K562 (cell line): ENCODE results near the gene RNF212B. TPM values are rescaled to one million over a fixed set of nuclear protein-coding genes. Genes with fewer than 3 reads are reported as not detected.

Experiments used
- ATAC-seq: fragments of 200-7000 bp; cut with Tn5 transposase; 3 replicates; pipeline ENCODE4 v1.9.1; 2020; ENCODE audit warnings: moderate library complexity
- BruUV-seq: library from RNA; stranded (reverse); fragments of 400-500 nt; replicated peaks from 2 replicates; lab custom pipeline; 2021; lab: Mats Ljungman, UMichigan
- CTCF ChIA-PET: fragments of 300-600 bp; formaldehyde crosslinking; extraction: SDS; loops from one replicate; lab custom pipeline; 2021; ENCODE audit warnings: low intra/inter-chr PET ratio; lab: Yijun Ruan, JAX
- POLR2A ChIA-PET: fragments of 300-600, 350-650 bp; sonication (Branson Sonifier 250); formaldehyde crosslinking; extraction: SDS; loops from one replicate; lab custom pipeline; 2021; ENCODE audit warnings: antibody characterized with exemption, inconsistent platforms; lab: Yijun Ruan, JAX
- DNase-seq, 4 experiments: peaks; one replicate each; pipeline versions ENCODE4 v3.0.0 to v3.0.0-alpha.2; 2011 to 2018; ENCODE audit warnings: low spot score in 3 of 4, mixed read lengths in 3 of 4; ENCODE audit errors: extremely low read depth in 1 of 4
- FAIRE-seq: peaks from 2 replicates; lab custom pipeline; 2011; peaks lifted over from hg19 to GRCh38; lab: Jason Lieb, UNC
- H2AFZ ChIP-seq: 2 replicates; pipeline ENCODE4 v1.6.0; 2011; ENCODE audit warnings: low read depth, low read length, control low read depth, inconsistent platforms
- H3K27ac ChIP-seq: fragments of 200-600 bp; 3 replicates; pipeline ENCODE4 v1.8.0; 2011; ENCODE audit warnings: low read depth, mild to moderate bottlenecking, control low read depth, inconsistent platforms, low read length, moderate library complexity, mixed read lengths; ENCODE audit errors: extremely low read depth
- H3K27me3 ChIP-seq, 2 experiments: fragments of 300-600 bp in 1 of 2; 2 replicates in 1 of 2; 3 replicates in 1 of 2; pipeline versions ENCODE4 v1.6.0 to v1.8.0; 2011; ENCODE audit warnings: inconsistent platforms in 2 of 2, low read length in 2 of 2, mild to moderate bottlenecking in 1 of 2, mixed read lengths in 1 of 2, moderate library complexity in 1 of 2; ENCODE audit not compliant: control insufficient read depth in 2 of 2, insufficient read depth in 2 of 2
- H3K36me3 ChIP-seq: fragments of 300-600 bp; 3 replicates; pipeline ENCODE4 v1.8.0; 2011; ENCODE audit warnings: mild to moderate bottlenecking, low read length, inconsistent platforms; ENCODE audit not compliant: control insufficient read depth, insufficient read depth
- H3K4me1 ChIP-seq, 2 experiments: fragments of 200-600 bp in 1 of 2; replicated peaks in 1 of 2; 2 replicates in 1 of 2; 3 replicates in 1 of 2; pipeline versions ENCODE4 v1.5.1 to v1.8.0; 2011; ENCODE audit warnings: inconsistent platforms in 2 of 2, low read length in 2 of 2, mild to moderate bottlenecking in 1 of 2, mixed read lengths in 1 of 2, moderate library complexity in 1 of 2; ENCODE audit not compliant: control insufficient read depth in 2 of 2, insufficient read depth in 2 of 2
- H3K4me2 ChIP-seq: 2 replicates; pipeline ENCODE4 v1.6.1; 2011; ENCODE audit warnings: low read length, control low read depth, inconsistent platforms, mixed read lengths; ENCODE audit not compliant: insufficient read depth
- H3K4me3 ChIP-seq: fragments of 200-600 bp; sonication (generic), shearing (Covaris generic); 2 replicates; pipeline ENCODE4 v1.5.1; 2016; ENCODE audit warnings: control low read depth, inconsistent platforms
- H3K79me2 ChIP-seq: fragments of 200-600 bp; 3 replicates; pipeline ENCODE4 v1.8.0; 2011; ENCODE audit warnings: low read length, inconsistent platforms; ENCODE audit not compliant: control insufficient read depth, insufficient read depth
- H3K9ac ChIP-seq, 2 experiments: 2 replicates each; pipeline versions ENCODE4 v1.6.0 to v1.6.1; 2011; ENCODE audit warnings: low read depth in 2 of 2, low read length in 2 of 2, control low read depth in 1 of 2, inconsistent platforms in 1 of 2, mild to moderate bottlenecking in 1 of 2, mixed read lengths in 1 of 2; ENCODE audit not compliant: insufficient read depth in 1 of 2
- H3K9me1 ChIP-seq: one replicate; pipeline ENCODE4 v1.6.0; 2011; ENCODE audit warnings: inconsistent platforms, mild to moderate bottlenecking, low read length, moderate library complexity; ENCODE audit not compliant: control insufficient read depth, insufficient read depth
- H3K9me3 ChIP-seq: replicated peaks from 2 replicates; pipeline ENCODE4 v1.5.1; 2011; ENCODE audit warnings: low read depth, low read length, inconsistent platforms; ENCODE audit not compliant: control insufficient read depth, insufficient read depth
- H4K20me1 ChIP-seq: replicated peaks from 2 replicates; pipeline ENCODE4 v1.6.1; 2011; ENCODE audit warnings: low read length, inconsistent platforms, mixed read lengths; ENCODE audit not compliant: control insufficient read depth, insufficient read depth
- ARNT ChIP-seq, 2 experiments: fragments of 450-650 bp; IDR thresholded peaks; 2 replicates each; pipeline ENCODE4 v1.6.1; 2016; ENCODE audit warnings: mild to moderate bottlenecking in 1 of 2
- EP400 ChIP-seq: fragments of 450-650 bp; IDR thresholded peaks from 2 replicates; pipeline ENCODE4 v1.6.1; 2017; ENCODE audit warnings: antibody characterized with exemption, mild to moderate bottlenecking, moderate library complexity
- GABPA ChIP-seq: fragments of 200-800 bp; sonication (Bioruptor generic); conservative IDR thresholded peaks from 2 replicates; pipeline ENCODE4 v1.6.1; 2016; ENCODE audit warnings: low read depth, missing genetic modification characterization, missing compliant biosample characterization
- GATAD2A ChIP-seq: fragments of 450-650 bp; IDR thresholded peaks from 2 replicates; pipeline ENCODE4 v1.6.1; 2017
- GTF2A2 ChIP-seq: IDR thresholded peaks from 2 replicates; pipeline ENCODE4 v1.6.1; 2016; ENCODE audit warnings: mild to moderate bottlenecking, missing genetic modification characterization, missing compliant biosample characterization
- HNRNPK ChIP-seq: fragments of 200-400 bp; formaldehyde crosslinking; IDR thresholded peaks from one replicate; pipeline ENCODE4 v1.6.1; 2018; ENCODE audit warnings: mild to moderate bottlenecking, low read depth, low read length; ENCODE audit not compliant: poor library complexity, severe bottlenecking
- KAT8 ChIP-seq: fragments of 450-650 bp; IDR thresholded peaks from 2 replicates; pipeline ENCODE4 v1.6.1; 2016; ENCODE audit warnings: low read depth, mild to moderate bottlenecking
- KHSRP ChIP-seq: fragments of 450-650 bp; IDR thresholded peaks from 2 replicates; pipeline ENCODE4 v1.6.1; 2017
- PHF8 ChIP-seq: fragments of 200-600 bp; sonication (generic); IDR thresholded peaks from 2 replicates; pipeline ENCODE4 v1.6.1; 2012; ENCODE audit warnings: mixed run types, mild to moderate bottlenecking, inconsistent platforms, low read length, moderate library complexity, borderline replicate concordance
- PML ChIP-seq: IDR thresholded peaks from 2 replicates; pipeline ENCODE4 v1.6.1; 2012; ENCODE audit warnings: low read length, inconsistent platforms
- RBM17 ChIP-seq: fragments of 200-400 bp; formaldehyde crosslinking; IDR thresholded peaks from 2 replicates; pipeline ENCODE4 v1.6.1; 2017; ENCODE audit warnings: low read depth, mild to moderate bottlenecking, low read length, borderline replicate concordance
- SIX5 ChIP-seq, 2 experiments: IDR thresholded peaks; 2 replicates each; pipeline ENCODE4 v1.6.1; 2011; ENCODE audit warnings: low read length in 2 of 2, borderline replicate concordance in 1 of 2, low read depth in 1 of 2, mild to moderate bottlenecking in 1 of 2, moderate library complexity in 1 of 2; ENCODE audit not compliant: insufficient read depth in 1 of 2
- SMARCA5 ChIP-seq: fragments of 450-650 bp; IDR thresholded peaks from 2 replicates; pipeline ENCODE4 v1.6.1; 2016
- ZNF232 ChIP-seq: sonication (generic); formaldehyde crosslinking; IDR thresholded peaks from 2 replicates; pipeline ENCODE4 v1.8.0; 2022; ENCODE audit warnings: mild to moderate bottlenecking, missing genetic modification reagents
- ZNF766 ChIP-seq: fragments of 200-800 bp; sonication (Bioruptor generic); conservative IDR thresholded peaks from 2 replicates; pipeline ENCODE4 v1.6.1; 2016; ENCODE audit warnings: missing genetic modification characterization, missing compliant biosample characterization
- WGBS: fragments of 100-300 bp; shearing (Covaris generic); methylation state at CpG from one replicate; pipeline ENCODE4 v1.1.6; 2016; ENCODE audit warnings: low coverage, mixed read lengths; ENCODE audit not compliant: insufficient coverage; ENCODE audit errors: missing lambda C conversion rate; 5-methylcytosine and 5-hydroxymethylcytosine counted together
- in situ Hi-C: fragments of 300-500 bp; cut with MboI; formaldehyde crosslinking; loops from 4 replicates; pipeline ENCODE4 v1.15.0; 2018; ENCODE audit warnings: inconsistent platforms, mixed read lengths
- intact Hi-C: fragments of 100-400 bp; cut with micrococcal nuclease; formaldehyde crosslinking; loops from 2 replicates; pipeline ENCODE4 v1.14.2; 2022
- polyA plus RNA-seq, 8 experiments: library from polyadenylated mRNA; depleted of rRNA in 4 of 8; stranded (reverse) in 5 of 8; unstranded in 3 of 8; fragments of >200 nt; fragmentation: Nextera tagmentation in 2 of 8; fragmentation: Illumina TruSeq in 1 of 8; extraction: Ambion mirVana in 2 of 8; extraction: Trizol in 1 of 8; gene quantifications; 2 replicates each; pipeline versions ENCODE4 v1.2.1 to v1.2.3, GENCODE V29; 2011 to 2014; ENCODE audit warnings: inconsistent platforms in 1 of 8, missing spikeins in 1 of 8
- total RNA-seq, 7 experiments: library from RNA; depleted of rRNA in 6 of 7; stranded (reverse); fragments of >200 nt in 6 of 7; fragmentation: Illumina TruSeq in 2 of 7; extraction: Trizol in 2 of 7; gene quantifications; 2 replicates each; pipeline versions ENCODE4 v1.2.1 to v1.2.3, GENCODE V29; 2011 to 2021; ENCODE audit warnings: low replicate concordance in 1 of 7
- TF ChIP-seq, protein P1 (sequence below): fragments of 200-800 bp; sonication (Bioruptor generic); IDR thresholded peaks from 2 replicates; pipeline ENCODE4 v1.6.1; 2017; ENCODE audit warnings: missing genetic modification characterization, missing compliant biosample characterization
- TF ChIP-seq, protein P2 (sequence below): sonication (generic); formaldehyde crosslinking; IDR thresholded peaks from 2 replicates; pipeline ENCODE4 v1.8.0; 2022; ENCODE audit warnings: mild to moderate bottlenecking, missing genetic modification reagents, borderline replicate concordance
- TF ChIP-seq, protein P3 (sequence below): sonication (generic); formaldehyde crosslinking; IDR thresholded peaks from 2 replicates; pipeline ENCODE4 v1.9.0; 2022; ENCODE audit warnings: mild to moderate bottlenecking, missing genetic modification reagents

RNF212B gene
- total and polyA plus RNA-seq, 9 of the 15 experiments (the other 6 are each of a cell fraction or from before 2014, with no cell fraction given), result 0.15 to 0.43 (median 0.27) TPM; not detected in 3

DNA sequence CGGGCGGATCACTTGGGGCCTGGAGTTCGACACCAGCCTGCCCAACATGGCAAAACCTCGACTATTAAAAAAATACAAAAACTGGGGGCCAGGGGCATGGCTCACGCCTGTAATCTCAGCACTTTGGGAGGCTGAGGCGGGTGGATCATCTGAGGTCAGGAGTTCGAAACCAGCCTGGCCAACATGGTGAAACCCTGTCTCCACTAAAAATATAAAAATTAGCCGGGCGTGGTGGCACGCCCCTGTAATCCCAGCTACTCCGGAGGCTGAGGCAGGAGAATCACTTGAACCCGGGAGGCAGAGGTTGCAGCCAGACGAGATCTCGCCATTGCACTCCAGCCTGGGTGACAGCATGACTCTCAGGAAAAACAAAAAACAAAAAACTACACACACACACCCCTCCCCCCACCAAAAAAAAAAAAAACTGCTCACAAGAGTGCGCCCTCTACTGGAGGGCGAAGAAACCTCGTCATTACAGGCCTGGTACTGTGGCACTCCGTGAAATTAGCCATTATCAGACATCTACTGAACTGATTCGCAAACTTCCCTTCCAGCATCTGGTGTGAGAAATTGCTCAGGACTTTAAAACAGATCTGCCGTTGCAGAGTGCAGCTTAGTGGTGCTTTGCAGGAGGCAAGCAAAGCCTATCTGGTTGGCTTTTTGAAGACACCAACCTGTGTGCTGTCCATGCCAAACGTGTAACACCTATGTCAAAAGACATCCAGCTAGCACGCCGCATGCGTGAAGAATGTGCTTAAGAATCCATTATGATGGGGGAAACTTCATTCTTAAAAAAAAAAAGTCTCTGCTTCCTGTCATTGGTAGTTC lies 57.2 kb downstream of the RNF212B start:
- Histone ChIP-seq H3K4me1 (peaks cover 10 to 19% of the 10 kb centered on the region in 2 experiments), H3K79me2 (peaks cover 6% of the 10 kb centered on the region), H3K9ac (peak overlapping the region in 1 of 2 experiments; percentile 32; a peak in 1 of 4 replicates), H3K9me3 (no peaks in the 10 kb centered on the region), H3K36me3 (peaks cover 23% of the 10 kb centered on the region; the same call in 2 of the 3 replicates), H3K27ac (peak overlapping the region; percentile 31; the same call in 2 of the 3 replicates), H3K27me3 (no peaks in the 10 kb centered on the region), H3K4me3 (no peak overlapping the region), H3K4me2 (no peak overlapping the region), H3K9me1 (no peaks in the 10 kb centered on the region), H2AFZ (peak overlapping the region; percentile 67), H4K20me1 (no peaks in the 10 kb centered on the region)
- CTCF ChIA-PET, result interaction anchor here (0.7 to 3.3 kb wide), 3 partner anchors 24 to 174 kb away, joined by 3 to 18 read pairs (median 14); no protein-coding TSS in a partner anchor
- DNase-seq, result peak; percentile 21 to 84 (median 35)
- peak; percentile 89 for FAIRE-seq
- in situ Hi-C loops (no loop called here), intact Hi-C loops (no loop called here)
- POLR2A ChIA-PET, result interaction anchor here (0.8 to 3.1 kb wide), 5 partner anchors 9 to 288 kb away, joined by 3 to 13 read pairs (median 4); partner anchors contain the start of genes HOMEZ and PABPN1
- 41% methylated on average over 20 of the region's 24 CpGs for WGBS
- no TSS peak for BruUV-seq
- peak; percentile 88 for ATAC-seq
- no peak for TF ChIP-seq HNRNPK
- TF ChIP-seq ARNT (IDR thresholded peaks at IDR 0.05), result peak; percentile 69 to 87; a peak in 3 of 4 replicates
- TF ChIP-seq SIX5 (IDR thresholded peaks at IDR 0.05; ENCODE audit: borderline replicate concordance in 1 of 2, insufficient read depth in 1 of 2, low read depth in 1 of 2, low read length in 2 of 2), result no peak
- TF ChIP-seq, protein P1, sequence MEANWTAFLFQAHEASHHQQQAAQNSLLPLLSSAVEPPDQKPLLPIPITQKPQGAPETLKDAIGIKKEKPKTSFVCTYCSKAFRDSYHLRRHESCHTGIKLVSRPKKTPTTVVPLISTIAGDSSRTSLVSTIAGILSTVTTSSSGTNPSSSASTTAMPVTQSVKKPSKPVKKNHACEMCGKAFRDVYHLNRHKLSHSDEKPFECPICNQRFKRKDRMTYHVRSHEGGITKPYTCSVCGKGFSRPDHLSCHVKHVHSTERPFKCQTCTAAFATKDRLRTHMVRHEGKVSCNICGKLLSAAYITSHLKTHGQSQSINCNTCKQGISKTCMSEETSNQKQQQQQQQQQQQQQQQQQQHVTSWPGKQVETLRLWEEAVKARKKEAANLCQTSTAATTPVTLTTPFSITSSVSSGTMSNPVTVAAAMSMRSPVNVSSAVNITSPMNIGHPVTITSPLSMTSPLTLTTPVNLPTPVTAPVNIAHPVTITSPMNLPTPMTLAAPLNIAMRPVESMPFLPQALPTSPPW (CRISPR knock-in tag), result peak; percentile 82
- TF ChIP-seq GABPA, result no peak
- TF ChIP-seq GTF2A2 (tag), result no peak
- peak; percentile 46; the same call in 1 of the 2 replicates for TF ChIP-seq EP400
- TF ChIP-seq ZNF766, result no peak
- peak; percentile 73; the same call in 1 of the 2 replicates for TF ChIP-seq GATAD2A
- TF ChIP-seq PHF8, result no peak
- TF ChIP-seq, protein P2, sequence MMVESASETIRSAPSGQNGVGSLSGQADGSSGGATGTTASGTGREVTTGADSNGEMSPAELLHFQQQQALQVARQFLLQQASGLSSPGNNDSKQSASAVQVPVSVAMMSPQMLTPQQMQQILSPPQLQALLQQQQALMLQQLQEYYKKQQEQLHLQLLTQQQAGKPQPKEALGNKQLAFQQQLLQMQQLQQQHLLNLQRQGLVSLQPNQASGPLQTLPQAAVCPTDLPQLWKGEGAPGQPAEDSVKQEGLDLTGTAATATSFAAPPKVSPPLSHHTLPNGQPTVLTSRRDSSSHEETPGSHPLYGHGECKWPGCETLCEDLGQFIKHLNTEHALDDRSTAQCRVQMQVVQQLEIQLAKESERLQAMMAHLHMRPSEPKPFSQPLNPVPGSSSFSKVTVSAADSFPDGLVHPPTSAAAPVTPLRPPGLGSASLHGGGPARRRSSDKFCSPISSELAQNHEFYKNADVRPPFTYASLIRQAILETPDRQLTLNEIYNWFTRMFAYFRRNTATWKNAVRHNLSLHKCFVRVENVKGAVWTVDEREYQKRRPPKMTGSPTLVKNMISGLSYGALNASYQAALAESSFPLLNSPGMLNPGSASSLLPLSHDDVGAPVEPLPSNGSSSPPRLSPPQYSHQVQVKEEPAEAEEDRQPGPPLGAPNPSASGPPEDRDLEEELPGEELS (CRISPR knock-in tag), result no peak
- peak; percentile 57 for TF ChIP-seq SMARCA5
- no peak for TF ChIP-seq RBM17
- no peak for TF ChIP-seq KAT8
- TF ChIP-seq KHSRP, result no peak
- TF ChIP-seq, protein P3, sequence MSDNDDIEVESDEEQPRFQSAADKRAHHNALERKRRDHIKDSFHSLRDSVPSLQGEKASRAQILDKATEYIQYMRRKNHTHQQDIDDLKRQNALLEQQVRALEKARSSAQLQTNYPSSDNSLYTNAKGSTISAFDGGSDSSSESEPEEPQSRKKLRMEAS (CRISPR knock-in tag), result no peak
- no peak for TF ChIP-seq PML
- TF ChIP-seq ZNF232 (CRISPR knock-in tag), result no peak
